Mucosa of stomach (tissue), 1 donor: ENCODE data around the gene MAPKAPK3.
"Not testable (repeated sequence)": the region's sequence is repeated elsewhere in the genome, so short reads cannot be mapped to it uniquely, and the experiment has no call there.

Source experiments
- H3K27me3 ChIP-seq: one replicate; pipeline ENCODE4 v1.7.0; 2013; ENCODE audit warnings: mild to moderate bottlenecking, low read length; ENCODE audit not compliant: control insufficient read depth, insufficient read depth
- H3K36me3 ChIP-seq: one replicate; pipeline ENCODE4 v1.7.0; 2013; ENCODE audit warnings: low read length; ENCODE audit not compliant: control insufficient read depth, insufficient read depth
- H3K4me1 ChIP-seq: one replicate; pipeline ENCODE4 v1.7.0; 2013; ENCODE audit warnings: mild to moderate bottlenecking, low read length; ENCODE audit not compliant: control insufficient read depth, insufficient read depth
- H3K4me3 ChIP-seq: one replicate; pipeline ENCODE4 v1.7.0; 2013; ENCODE audit warnings: low read length
- H3K9ac ChIP-seq: one replicate; pipeline ENCODE4 v1.7.0; 2013; ENCODE audit warnings: mild to moderate bottlenecking, low read length, moderate library complexity
- H3K9me3 ChIP-seq: one replicate; pipeline ENCODE4 v1.7.0; 2013; ENCODE audit warnings: mild to moderate bottlenecking, low read length, moderate library complexity; ENCODE audit not compliant: control insufficient read depth
- donor health status: Pancreatic carcinoma.

MAPKAPK3 gene

DNA sequence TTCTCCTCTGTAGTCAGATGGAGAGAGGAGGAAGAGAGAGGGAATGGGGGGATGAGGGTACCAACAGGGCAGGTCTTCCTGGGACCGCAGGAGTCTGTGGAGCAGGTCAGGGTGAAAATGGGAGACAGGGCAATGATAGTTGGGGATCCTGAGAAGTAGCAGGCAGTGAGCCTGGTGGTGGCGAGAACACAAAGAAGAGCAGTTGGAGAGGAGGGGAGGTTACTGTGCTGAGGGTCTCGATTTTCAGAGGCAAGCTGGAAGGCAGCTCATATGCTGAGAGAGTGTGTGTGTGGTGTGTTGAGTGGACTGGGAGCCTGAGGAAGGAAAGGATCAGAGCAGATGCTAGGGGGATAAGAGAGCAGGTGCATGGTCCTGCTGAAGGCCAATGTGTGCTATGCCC lies 55.7 kb downstream of the MAPKAPK3 start:
- H3K4me1 ChIP-seq: peaks cover 8% of the 10 kb centered on the region
- no peak overlapping the region for H3K4me3 ChIP-seq
- no peaks in the 10 kb centered on the region for H3K36me3 ChIP-seq
- peaks cover 63% of the 10 kb centered on the region for H3K27me3 ChIP-seq
- no peak overlapping the region for H3K9ac ChIP-seq
- H3K9me3 ChIP-seq: no peaks in the 10 kb centered on the region

DNA sequence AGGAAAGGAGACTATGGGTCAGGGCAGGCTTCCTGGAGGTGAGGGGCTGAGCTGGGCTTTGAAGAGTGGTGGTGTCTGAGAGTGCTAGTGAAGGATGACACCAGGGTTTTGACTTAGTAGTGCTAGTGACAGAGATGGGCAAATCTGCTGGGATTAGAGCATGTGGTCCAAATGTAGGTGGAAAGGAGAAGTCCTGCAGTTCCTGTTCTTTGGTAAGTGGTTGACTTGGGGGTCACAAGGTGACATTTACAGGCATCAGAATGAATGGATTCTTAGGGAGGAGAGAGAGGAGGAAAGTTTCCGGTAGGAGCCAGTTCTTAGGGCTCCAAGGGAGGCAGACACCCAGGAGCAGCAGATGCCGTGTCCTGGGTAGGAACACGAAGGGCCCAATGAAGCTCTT lies 57.0 kb downstream of the MAPKAPK3 start:
- no peak overlapping the region for H3K9ac ChIP-seq
- H3K27me3 ChIP-seq: peaks cover 71% of the 10 kb centered on the region
- no peaks in the 10 kb centered on the region for H3K9me3 ChIP-seq
- H3K4me1 ChIP-seq: peaks cover 8% of the 10 kb centered on the region
- H3K4me3 ChIP-seq: no peak overlapping the region
- no peaks in the 10 kb centered on the region for H3K36me3 ChIP-seq

DNA sequence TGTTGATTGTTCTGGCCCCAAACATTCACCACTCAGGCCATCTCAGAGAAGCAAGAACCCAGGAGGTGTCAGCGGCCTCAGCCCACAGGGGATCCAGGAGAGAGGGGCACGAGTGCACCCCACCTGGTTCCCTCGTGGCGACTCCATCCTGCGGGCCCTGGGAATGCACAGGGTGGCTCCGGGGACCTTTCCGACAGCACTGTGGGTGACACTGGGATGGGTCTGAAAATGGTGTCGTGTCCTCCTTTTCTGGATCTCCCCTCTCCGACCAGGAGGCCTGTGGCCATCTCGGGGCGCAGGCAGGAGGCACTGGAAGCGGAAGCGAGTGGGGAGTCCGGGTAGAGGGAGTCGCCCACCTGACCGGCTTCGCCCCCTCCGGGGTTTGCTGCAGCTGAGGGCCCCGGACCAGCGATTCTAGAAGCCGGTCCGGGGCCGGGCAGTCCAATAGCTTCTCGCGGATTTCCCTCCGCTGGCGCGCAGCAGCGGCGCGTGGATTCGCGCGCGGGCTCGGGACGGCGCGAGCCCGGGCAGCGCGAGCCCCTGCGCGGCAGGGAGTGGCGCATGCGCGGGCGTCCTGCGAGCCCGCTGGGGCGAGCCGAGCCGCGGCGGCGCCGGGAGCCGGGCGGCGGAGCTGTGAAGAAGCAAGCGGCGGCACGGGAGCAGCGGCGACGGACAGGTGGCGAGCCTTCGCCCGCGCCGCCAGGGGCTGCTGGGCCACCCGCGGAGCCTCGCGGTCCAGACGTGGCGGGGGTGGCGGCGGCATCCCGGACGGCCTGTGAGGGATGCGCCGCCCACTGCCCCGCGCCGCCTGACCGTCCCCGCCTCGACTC lies 57.6 kb downstream of the MAPKAPK3 start, which contains the start of gene DOCK3:
DOCK3 (plus strand) TSS at position 579 of the 830 bp plus-strand sequence. CDS start 337 bp downstream, outside the sequence.
- H3K9me3 ChIP-seq: no peaks in the 10 kb centered on the region
- H3K27me3 ChIP-seq: peaks cover 73% of the 10 kb centered on the region
- no peaks in the 10 kb centered on the region for H3K36me3 ChIP-seq
- no peak within 1 kb of the TSS for H3K4me3 ChIP-seq
- H3K4me1 ChIP-seq: peaks cover 8% of the 10 kb centered on the region
- no peak within 1 kb of the TSS for H3K9ac ChIP-seq

DNA sequence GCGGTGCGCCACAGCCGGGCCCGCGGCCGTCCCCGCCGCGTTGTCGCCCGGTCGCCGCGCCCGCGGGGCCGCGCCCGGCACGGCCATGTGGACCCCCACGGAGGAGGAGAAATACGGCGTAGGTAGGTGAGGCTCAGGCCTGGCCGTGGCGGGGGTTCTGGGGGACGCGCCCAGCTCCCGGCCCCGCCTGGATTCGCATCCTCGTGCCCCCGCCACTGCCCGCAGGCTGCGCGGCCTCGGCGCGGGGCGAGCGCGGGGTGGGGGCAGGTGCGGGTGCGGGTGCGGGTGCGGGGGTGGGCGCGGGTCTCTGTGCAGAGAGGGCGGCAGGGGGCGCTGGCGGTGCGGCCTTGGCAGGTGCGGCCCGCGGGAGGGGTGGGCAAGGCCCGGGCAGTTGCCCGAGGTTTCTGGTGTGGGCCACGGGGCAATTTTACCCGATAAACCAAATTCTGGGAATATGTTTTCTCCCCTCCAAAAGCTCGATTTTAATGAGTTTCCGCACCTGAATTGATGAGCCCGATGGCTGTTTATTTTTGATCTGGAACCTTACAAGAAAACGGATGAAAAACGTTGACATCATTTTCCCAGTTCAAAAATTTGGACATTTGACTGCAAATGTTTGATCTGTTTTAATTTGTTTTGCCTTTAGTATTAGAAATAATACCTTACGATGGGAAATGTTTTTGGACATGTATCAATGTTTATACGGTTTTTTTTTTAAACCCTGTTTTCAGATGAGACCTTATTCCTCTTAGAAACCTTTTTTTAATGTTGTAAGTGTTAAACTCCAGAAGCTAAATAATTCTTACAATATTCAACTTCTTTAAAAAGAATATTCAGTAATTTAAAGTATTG lies 58.5 kb downstream of the MAPKAPK3 start:
- Histone ChIP-seq H3K4me1 (peaks cover 8% of the 10 kb centered on the region), H3K4me3 (no peak overlapping the region), H3K9me3 (no peaks in the 10 kb centered on the region), H3K9ac (no peak overlapping the region), H3K27me3 (peaks cover 73% of the 10 kb centered on the region), H3K36me3 (no peaks in the 10 kb centered on the region)

DNA sequence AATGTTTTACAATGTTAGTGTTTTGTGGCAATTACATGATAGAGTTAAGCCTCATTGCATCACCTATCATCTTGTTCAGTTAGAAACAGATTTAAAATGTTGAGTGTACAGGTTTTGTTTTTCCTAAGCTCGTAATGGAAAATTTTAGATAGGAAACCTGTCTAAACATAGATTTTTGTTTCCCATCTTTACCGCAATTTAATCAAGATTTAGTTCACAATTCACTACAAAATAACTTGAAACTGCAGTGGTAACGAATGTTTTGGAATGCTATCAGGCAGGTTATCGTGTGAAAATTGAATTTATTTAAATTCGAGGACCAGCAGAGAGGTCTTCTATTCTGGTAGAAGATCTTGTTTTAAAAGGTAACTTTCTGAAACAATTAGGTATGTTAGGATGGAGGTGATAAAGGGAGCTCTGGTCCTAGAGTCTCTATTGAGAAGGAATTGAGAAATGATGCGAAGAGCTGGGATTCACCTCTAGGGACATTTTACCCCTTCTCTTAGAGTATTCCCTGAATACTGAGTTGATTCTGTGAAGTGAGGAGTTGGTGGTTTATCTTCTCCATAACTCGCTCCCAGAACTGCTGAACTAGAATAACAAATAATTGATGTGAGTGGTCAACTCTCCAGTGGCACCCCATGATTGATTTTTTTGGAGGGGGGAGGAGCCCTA lies 59.2 kb downstream of the MAPKAPK3 start:
- H3K4me1 ChIP-seq: peaks cover 8% of the 10 kb centered on the region
- no peak overlapping the region for H3K4me3 ChIP-seq
- H3K27me3 ChIP-seq: peaks cover 72% of the 10 kb centered on the region
- H3K9me3 ChIP-seq: no peaks in the 10 kb centered on the region
- H3K36me3 ChIP-seq: no peaks in the 10 kb centered on the region
- H3K9ac ChIP-seq: no peak overlapping the region

DNA sequence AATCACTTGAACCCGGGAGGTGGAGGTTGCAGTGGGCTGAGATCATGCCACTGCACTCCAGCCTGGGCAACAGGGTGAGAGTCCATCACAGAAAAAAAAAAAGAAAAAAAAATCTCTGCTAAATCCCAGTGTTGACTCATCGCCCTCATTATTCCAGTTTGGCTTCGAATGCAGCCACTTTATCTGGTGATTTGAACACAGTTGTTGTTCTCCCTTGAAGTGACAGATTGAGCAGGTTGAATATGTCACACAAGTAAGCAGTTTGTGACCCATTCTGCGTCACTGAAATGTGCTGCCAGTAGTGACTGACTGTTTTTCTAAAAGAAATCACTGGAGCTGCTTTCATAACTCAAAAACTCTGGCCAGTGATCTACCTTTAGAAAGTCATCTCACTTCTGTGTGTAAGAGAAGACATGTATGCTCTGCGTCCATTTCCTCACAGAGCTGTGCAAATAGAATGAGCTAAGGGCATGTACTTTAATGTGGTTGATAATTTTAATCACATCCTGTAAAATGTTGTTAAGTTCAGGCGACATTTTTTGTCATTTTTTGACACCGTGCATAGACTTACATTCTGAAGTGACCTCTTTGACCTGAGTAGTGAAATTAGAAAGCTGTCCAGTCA lies 70.3 kb downstream of the MAPKAPK3 start:
- Histone ChIP-seq H3K36me3 (no peaks in the 10 kb centered on the region), H3K4me1 (no peaks in the 10 kb centered on the region), H3K4me3 (no peak overlapping the region), H3K9ac (no peak overlapping the region), H3K9me3 (no peaks in the 10 kb centered on the region), H3K27me3 (no peaks in the 10 kb centered on the region)

DNA sequence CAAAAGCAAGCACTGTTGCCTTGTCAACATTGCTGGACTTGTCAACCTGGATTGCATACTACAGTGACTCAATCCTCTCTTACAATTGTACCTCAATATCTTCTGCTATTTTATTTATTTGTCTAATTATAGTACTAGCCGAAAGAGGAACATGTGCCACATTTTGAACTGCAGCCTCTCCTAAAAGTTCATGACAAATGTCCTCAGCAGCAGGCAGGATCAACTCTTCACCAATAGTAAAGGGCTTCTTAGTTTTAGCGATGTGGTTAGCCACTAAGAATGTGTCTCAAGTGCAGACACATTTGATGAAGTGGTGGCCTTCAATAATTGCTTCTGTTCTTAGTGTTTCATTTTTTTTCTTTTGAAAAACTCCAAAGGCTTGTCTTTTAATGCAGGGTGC lies 71.0 kb downstream of the MAPKAPK3 start:
- Histone ChIP-seq H3K4me1 (no peaks in the 10 kb centered on the region), H3K4me3 (no peak overlapping the region), H3K9ac (no peak overlapping the region), H3K36me3 (no peaks in the 10 kb centered on the region), H3K9me3 (no peaks in the 10 kb centered on the region), H3K27me3 (no peaks in the 10 kb centered on the region)

DNA sequence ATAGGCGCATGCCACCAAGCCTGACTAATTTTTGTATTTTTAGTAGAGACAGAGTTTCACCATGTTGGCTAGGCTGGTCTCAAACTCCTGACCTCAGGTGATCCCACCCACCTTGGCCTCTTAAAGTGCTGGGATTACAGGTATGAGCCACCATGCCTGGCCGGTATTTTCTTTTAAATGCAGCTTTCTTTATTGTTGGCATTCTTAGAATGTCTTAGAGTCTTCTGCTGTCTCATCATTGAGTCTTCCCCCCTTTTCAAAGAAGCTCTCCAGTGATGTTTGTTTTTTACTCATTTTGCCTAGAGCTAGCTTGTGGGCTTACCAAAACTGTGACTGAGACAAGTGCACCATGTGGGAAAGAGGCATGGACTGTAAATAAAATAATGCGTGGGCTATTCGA lies 71.7 kb downstream of the MAPKAPK3 start:
- not testable (repeated sequence) for H3K9ac ChIP-seq, H3K4me1 ChIP-seq, H3K4me3 ChIP-seq, H3K9me3 ChIP-seq, H3K27me3 ChIP-seq, H3K36me3 ChIP-seq

DNA sequence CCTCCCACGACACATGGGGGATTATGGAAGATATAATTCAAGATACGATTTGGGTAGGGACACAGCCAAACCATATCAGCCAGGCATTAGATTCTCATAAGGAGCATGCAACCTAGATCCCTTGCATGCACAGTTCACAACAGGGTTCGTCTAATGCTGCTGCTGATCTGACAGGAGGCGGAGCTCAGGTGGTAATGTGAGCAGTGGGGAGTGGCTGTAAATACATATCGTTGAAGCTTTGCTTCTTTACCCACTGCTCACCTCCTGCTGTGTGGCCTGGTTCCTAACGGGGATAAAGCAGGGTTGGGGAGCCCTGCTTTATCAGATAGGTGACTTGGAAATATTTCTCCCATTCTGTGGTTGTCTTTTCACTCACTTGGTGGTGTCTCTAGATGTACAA lies 72.6 kb downstream of the MAPKAPK3 start:
- Histone ChIP-seq H3K9ac (no peak overlapping the region), H3K9me3 (no peaks in the 10 kb centered on the region), H3K4me3 (no peak overlapping the region), H3K36me3 (no peaks in the 10 kb centered on the region), H3K4me1 (no peaks in the 10 kb centered on the region), H3K27me3 (no peaks in the 10 kb centered on the region)

DNA sequence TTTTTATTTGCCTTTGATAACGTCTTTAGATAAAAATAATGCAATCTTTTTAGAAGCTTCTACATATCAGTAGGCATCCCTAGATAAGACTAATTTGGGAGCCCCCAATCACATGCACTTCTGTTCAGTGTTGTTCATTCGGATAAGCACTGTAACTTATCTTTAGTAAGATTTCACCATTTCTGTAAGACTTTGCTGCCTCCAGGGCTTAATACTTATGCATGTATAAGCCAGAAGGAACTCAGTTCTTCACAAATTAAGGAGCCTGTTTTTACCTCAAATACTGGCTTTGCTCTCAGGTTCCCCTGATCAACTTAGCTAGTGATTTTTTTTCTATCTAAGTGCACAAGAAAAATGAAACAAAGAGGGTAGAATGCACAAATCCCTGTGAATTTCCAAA lies 78.1 kb downstream of the MAPKAPK3 start:
- Histone ChIP-seq H3K27me3 (no peaks in the 10 kb centered on the region), H3K36me3 (no peaks in the 10 kb centered on the region), H3K4me3 (no peak overlapping the region), H3K9ac (no peak overlapping the region), H3K9me3 (no peaks in the 10 kb centered on the region), H3K4me1 (no peaks in the 10 kb centered on the region)

DNA sequence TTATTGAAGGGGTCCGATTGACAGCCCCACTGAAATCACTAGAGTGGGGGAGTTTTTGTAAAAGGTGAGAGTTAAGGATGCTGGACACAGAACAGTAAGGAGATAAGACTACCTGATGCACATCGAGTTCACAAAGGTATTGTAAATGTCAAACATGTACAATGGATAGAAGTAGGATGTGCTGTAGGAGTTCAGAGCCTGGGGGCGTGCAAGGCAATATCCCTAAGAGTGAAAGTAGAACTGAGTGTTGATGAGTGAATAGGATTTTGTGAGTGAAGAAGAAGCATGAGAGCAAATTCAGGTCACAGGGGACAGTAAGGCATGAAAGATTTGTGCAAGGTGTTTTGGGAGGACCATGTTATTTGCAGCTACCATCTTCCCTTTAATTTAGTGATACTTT lies 79.3 kb downstream of the MAPKAPK3 start:
- Histone ChIP-seq H3K36me3 (no peaks in the 10 kb centered on the region), H3K4me1 (no peaks in the 10 kb centered on the region), H3K27me3 (no peaks in the 10 kb centered on the region), H3K9me3 (no peaks in the 10 kb centered on the region), H3K9ac (no peak overlapping the region), H3K4me3 (no peak overlapping the region)
